GM21786 (cell line): ENCODE measurements around the gene IGSF1.
"Not testable (repeated sequence)": the region's sequence is repeated elsewhere in the genome, so short reads cannot be mapped to it uniquely, and the experiment has no call there.

Experiments
- ATAC-seq: cut with Tn5 transposase; IDR thresholded peaks from one replicate; pipeline ENCODE4 v1.9.1; 2021; ENCODE audit not compliant: unreplicated experiment

IGSF1 gene

DNA sequence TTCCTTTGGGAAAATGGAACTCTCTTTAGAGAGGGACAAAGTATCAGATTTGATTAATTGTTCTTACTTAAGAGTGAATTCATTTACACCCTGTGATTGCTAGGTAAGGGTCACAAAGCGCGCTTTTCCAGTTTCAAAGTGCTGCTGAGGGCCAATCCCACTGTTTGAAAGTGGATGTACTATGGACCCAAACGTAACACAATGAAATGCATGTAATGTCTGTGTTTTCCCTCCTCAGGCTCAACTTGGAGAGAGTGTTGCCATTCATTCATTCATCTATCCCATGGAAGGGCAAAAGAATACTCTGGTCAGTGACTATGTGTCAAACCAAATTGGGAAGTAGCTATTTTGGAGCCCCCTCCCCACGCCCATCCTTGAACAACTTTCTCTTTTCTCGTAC, 16.1 kb downstream of the IGSF1 start:
- ATAC-seq: no peak

DNA sequence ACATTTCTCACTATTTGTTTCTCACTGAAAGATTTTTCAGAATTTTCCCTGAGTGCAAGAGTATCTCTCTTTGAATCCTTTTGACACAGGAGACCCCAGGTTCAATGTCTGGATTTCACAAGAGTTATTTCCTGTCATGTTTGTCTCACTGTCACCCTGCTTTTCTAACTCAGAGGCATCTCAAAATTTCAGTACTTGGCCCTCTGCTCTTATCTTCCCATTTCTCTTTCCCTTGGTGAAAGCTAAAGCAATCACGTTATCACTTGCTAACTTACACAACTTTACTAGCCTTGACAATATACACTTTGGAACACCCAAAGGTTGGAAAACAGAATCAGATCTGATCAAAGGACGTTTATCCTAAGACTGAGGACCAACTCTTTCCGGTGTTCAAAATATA, 17.3 kb downstream of the IGSF1 start:
- ATAC-seq: no peak

DNA sequence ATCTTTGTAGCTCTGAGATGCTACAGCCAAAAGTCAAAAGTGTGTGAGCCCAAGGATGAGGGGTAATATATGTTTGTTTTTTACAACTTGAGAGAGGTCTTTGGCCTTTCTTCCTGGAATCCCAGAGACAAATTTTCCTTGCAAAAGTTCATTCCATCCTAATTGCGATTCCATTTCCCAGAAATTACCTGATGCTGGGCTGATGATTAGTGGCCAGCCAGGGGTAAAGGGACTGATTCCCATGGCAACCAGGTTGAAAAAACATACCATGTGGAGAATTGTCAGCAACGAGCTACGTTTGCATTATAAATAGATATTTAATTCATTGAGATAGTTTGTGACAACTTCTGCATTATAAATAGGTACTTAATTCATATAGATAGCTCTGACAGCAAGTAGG, 17.8 kb downstream of the IGSF1 start:
- no peak for ATAC-seq

DNA sequence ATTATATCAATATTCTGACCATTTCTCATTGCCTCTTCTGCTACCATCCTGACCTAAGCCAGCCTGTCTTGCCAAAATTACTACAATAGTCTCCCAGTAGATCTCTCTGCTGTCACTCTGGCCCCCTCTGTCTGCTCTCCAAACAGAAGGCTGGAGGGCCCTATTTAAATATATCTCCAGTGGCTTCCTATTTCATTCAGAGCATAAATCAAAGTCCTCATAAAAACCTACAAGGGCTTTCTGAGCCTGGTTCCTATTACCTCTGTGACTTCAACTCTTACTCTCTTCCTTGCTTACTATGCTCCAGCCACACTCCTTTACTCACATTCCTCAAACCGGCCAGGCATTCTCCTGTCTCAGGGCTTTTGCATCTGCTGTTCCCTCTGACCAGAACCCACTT, 19.0 kb downstream of the IGSF1 start:
- ATAC-seq: no peak

DNA sequence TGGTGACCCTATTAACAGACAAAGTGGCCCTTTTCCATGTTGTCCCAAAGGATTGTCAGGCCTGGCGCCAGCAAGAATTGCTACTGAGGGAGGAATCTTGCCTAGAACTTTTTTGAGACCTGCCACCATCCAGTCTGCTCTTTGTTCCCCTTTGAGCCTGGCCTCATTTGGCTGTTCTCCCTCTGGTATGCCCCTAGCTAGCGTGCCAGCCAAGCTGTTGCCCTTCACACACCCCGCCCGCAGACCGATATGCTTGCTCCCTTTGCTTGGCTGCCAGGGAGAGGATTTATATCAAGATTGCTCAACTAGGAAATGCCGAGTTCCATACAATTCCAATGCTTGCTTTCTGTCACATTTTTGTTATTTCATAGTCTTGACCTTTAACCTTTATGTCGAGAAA, 24.4 kb downstream of the IGSF1 start:
- no peak for ATAC-seq

DNA sequence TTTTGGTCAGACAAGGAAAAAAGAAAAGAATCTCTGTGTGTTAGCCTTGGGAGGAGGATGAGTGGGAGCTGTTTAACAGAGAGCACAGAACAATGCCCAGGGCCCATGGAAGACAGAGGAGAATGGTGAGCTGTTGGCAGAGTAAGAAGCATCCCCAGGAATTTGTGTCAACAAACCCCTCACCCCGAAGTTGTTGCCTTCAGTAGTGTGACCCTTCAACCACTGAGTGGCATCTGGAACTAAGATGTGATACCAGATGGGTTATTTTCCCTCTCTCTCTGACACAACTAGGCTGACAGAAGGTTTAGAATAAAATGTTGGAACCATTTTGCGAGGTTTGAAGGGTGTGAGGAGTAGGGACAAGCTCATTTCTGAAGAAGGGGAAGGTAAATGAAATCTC, 25.1 kb downstream of the IGSF1 start:
- no peak for ATAC-seq

DNA sequence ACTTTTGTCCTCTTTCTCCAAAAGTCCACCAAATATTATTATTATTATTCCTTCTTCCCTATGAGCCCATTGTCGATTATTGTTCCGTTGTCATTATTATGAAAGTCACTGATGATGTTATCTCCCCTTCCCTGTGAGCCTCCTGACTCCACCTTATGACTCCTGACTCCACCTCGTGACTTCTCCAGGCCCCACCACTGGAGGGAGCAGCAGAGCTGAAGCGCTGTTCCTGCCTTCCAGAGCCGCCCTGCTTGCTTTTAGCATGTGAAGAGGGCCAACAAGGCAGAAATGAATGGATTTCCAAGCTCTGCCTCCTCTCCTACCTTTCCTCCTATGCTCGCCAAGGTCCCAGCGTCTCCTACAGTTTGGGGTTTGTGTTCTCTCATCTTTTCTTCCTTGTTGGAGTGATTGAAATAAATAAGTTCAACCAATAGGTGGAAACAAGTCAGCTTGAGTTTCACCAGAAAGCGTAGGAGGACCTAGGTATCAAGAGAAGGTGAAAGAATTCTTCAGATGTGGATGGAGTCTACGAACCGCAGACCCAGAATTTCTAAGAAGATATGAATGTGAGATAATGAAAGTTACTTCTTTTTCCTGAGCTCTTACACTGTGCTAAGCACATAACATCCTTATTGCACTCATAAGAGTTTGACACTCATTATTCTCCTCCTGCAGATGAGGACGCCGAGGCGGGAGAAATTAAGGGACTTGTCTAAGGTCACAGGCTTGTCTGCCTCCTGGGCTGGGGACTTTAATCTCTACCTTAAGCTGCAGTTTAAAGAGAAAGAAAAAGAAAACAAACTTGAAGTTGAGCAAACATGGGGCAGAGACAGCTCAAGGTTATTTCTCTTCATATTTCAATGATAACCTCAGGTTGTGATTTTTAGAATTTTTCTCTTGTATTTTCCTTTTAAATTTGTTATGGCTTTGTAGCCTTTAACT, 26.1 kb downstream of the IGSF1 start:
- no peak for ATAC-seq

DNA sequence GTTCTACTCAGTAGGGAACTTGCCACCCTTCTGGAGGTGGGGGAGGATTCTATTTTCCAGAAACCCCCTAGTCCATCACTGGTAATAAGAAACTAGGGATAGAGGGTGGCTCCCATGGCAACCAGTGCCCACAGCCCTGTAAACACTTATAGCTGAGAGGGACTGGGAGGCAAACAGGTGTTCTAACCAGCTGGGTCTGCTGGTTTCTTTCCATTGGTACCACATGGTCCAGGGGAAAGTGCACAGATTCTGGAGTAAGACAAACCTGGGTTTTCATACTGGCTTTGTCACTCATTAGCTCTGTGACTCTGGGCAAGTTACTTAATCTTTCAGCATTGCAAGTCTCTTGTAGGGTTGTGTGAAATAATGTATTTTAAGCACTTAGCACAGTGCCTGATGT, 26.9 kb downstream of the IGSF1 start:
- no peak for ATAC-seq

DNA sequence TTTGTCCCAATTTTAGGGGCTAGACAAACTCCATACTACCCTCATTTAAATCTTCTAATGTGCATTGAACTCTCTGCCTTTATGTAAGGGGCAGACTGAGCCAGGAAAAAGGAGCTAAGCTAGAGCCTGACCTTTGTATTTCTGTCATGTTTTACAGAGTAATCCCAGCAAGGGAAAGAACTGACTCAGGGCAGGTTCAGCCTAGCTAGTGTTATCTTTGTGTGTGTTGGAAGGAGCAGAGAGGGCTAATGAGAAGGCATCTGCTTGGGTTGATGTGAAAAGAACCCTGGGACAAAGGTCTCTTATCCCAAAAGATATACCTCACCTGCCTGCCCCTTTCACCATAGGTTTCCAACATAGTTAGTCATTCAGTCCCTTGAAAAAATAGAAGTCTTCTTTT, 31.7 kb downstream of the IGSF1 start:
- ATAC-seq: no peak

DNA sequence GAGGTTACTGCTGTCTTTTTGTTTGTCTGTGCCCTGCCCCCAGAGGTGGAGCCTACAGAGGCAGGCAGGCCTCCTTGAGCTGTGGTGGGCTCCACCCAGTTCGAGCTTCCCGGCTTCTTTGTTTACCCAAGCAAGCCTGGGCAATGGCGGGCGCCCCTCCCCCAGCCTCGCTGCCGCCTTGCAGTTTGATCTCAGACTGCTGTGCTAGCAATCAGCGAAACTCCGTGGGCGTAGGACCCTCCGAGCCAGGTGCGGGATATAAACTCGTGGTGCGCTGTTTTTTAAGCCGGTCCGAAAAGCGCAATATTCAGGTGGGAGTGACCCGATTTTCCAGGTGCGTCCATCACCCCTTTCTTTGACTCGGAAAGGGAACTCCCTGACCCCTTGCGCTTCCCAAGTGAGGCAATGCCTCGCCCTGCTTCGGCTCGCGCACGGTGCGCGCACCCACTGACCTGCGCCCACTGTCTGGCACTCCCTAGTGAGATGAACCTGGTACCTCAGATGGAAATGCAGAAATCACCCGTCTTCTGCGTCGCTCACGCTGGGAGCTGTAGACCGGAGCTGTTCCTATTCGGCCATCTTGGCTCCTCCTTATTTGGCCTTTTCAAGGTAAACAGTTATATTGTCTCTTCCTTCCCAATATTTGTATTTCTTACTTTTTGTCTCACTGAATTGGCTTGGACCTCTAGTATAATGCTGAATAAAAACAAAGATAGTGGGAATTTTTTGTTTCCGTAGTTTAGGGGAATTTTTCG, 37.9 kb downstream of the IGSF1 start:
- ATAC-seq: not testable (repeated sequence)

DNA sequence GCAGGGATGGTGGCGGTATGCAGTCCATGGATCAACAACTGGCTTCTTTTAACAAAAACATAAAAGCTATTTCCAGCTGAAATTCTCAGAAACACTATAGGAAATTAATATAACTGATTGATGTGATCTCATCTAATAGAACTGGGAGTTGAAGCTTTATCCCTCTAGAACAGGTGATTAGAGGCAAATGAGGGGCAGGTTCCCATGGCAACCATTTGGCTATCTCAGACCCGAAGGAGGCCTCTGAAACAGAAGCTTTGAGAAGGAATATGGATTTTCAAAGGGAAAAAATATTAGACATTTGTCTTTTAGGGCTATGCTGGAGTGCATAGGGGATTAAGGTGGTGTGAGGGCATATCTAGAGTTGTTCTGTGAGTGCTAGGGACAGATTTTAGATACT, 50.0 kb downstream of the IGSF1 start:
- ATAC-seq: no peak

DNA sequence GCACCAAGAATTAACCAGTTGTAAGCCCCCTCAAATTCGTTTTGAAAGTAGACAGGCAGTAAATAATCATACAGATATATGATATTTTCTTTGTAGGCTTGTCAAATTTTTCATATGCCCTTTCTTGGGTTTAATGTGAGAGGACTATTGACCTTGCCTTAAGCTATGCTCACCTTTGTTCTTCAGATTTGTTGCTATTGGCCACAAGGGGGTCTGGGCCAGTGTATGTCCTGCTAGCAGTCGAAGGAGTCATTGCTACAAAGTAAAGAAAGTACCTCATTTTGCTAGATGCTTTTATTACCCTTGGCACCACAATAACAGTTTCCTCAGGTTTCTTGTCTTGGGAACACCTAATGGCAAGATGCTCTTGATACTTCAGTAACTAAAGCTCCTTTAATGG, 51.7 kb downstream of the IGSF1 start:
- ATAC-seq: no peak

DNA sequence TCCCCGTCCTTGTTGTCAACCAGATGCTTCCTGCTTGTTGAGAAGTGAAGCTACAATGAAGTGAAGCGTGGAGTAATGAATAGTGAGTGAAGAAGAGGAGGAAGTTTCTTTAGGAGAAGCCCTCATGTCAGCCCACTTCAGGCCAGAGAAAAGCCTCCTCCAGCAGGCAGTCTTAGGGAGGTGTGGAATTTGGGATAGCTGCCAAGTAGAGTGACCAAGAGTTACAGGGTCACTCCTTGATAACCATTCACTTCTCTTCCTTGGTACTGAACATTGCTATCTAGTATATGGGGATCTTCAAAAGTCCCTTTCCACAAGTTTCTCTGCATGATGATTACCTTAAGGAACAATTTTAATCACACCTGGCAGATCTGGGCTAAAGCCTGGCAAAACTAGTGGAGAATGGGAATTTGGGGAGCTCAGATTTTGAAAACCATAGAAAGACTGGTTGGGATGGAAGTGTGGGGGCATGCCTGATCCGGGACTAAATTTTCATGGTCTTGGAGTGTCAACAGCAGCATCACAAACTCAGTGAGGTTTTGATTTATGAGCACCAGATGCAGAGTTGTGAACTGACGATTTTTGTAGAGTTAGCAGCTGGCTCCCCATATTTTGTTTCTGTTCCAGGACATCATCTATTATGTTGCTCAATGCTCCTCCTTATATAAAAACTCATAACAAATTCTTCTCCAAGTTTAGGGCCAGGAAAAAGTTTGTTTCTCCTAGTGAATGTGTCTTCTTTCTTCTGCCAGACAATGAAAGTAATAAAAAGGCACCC, 53.1 kb downstream of the IGSF1 start:
- ATAC-seq: no peak

DNA sequence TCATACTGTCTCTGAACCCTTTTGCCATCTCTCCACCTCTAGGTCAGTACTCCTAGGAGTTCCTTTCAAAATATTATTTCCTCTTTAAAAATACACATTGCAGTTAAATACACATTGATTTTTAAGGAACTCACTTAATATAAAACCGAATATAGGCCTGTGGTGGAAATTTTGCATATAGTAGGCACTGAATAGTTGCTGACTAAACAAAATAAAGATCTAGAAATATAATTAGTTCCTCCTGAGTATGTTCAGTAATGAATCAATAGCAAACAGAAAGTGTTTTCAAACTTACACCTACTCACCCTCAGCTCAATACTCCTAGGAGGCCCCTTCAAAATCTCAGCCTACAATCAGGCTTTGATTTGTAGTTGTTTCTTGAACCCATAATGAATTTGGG, 61.5 kb downstream of the IGSF1 start:
- ATAC-seq: no peak

DNA sequence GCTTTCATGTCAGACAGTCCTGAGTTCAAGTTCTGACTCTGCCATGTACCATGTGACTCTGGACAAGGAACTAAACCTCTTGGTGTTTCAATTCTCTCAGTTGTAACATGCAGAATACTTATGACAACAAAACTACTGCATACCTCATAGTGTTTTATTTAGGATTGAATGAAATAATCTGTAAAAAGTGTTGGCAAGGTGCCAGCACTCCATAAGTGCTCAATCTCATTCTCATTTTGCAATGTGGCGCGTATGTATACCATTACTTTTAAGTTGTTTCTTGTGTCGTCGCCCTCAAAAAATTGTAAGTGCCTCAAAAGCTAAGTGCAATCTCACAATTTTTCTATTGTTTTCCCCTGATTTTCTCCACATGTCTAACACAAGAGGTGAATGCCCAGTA, 62.5 kb downstream of the IGSF1 start:
- no peak for ATAC-seq

DNA sequence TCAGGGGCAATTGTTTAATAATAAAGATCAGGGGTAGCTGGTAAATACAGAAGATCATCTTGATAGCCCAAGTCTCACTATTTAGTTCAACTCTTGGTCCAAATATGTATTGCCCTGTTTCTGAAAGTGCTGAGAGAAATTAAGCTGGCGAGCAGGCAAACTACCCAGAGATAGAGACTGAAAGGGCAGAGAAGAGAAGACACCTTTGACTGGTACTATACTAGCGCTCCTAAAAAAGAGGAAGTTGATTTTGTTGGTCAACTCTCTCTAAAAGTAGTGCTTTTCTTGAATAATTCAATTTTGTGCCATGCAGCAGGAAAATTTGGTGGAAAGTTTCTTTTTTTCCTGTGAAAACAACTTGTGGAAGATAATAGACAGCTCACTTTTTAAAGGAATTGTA, 64.0 kb downstream of the IGSF1 start:
- no peak for ATAC-seq
